A673 (cell line): ENCODE results near the gene GPR39. TPM values are rescaled to one million over a fixed set of nuclear protein-coding genes. Genes with fewer than 3 reads are reported as not detected.
A peak's percentile ranks its signal among the peaks of the same experiment; 100 is the strongest.

ENCODE experiments used
- BruUV-seq: library from RNA; stranded (reverse); fragments of 400-500 nt; replicated peaks from 2 replicates; lab custom pipeline; 2021; lab: Mats Ljungman, UMichigan
- CTCF ChIA-PET: fragments of 300-600 bp; sonication (Branson Sonifier 250); formaldehyde crosslinking; loops from one replicate; lab custom pipeline; 2022; ENCODE audit warnings: antibody characterized with exemption; lab: Charles Lee
- POLR2A ChIA-PET: fragments of 300-600 bp; sonication (Branson Sonifier 250); formaldehyde crosslinking; loops from one replicate; lab custom pipeline; 2022; ENCODE audit warnings: antibody characterized with exemption; ENCODE audit not compliant: low non-redundant PET; lab: Charles Lee
- DNase-seq: peaks from one replicate; pipeline ENCODE4 v3.0.0-alpha.2; 2015; ENCODE audit warnings: low spot score
- H3K27ac ChIP-seq: fragments of 200-600 bp; sonication (generic); 2 replicates; pipeline ENCODE4 v1.5.1; 2016; ENCODE audit warnings: mixed run types, low read depth, mild to moderate bottlenecking, mixed read lengths, antibody characterized with exemption, low read length; ENCODE audit not compliant: poor library complexity, severe bottlenecking
- H3K27me3 ChIP-seq: fragments of 200-600 bp; sonication (generic); replicated peaks from 2 replicates; pipeline ENCODE4 v1.6.1; 2017; ENCODE audit warnings: mixed run types, low read depth, mild to moderate bottlenecking, mixed read lengths, antibody characterized with exemption, low read length; ENCODE audit not compliant: insufficient read depth, poor library complexity
- H3K36me3 ChIP-seq: fragments of 200-600 bp; sonication (generic); 2 replicates; pipeline ENCODE4 v1.6.1; 2016; ENCODE audit warnings: mixed run types, mild to moderate bottlenecking, mixed read lengths, antibody characterized with exemption, low read length; ENCODE audit not compliant: insufficient read depth, poor library complexity, severe bottlenecking
- H3K4me1 ChIP-seq: fragments of 200-600 bp; sonication (generic); 2 replicates; pipeline ENCODE4 v1.6.1; 2017; ENCODE audit warnings: mixed run types, mild to moderate bottlenecking, mixed read lengths, antibody characterized with exemption, low read length; ENCODE audit not compliant: insufficient read depth, poor library complexity, severe bottlenecking
- H3K4me3 ChIP-seq: fragments of 200-600 bp; sonication (generic); 2 replicates; pipeline ENCODE4 v1.5.1; 2016; ENCODE audit warnings: low read depth, mixed run types, mild to moderate bottlenecking, mixed read lengths, low read length; ENCODE audit not compliant: poor library complexity, severe bottlenecking
- H3K9me3 ChIP-seq: fragments of 200-600 bp; sonication (generic); 2 replicates; pipeline ENCODE4 v1.6.1; 2016; ENCODE audit warnings: mixed run types, low read depth, mild to moderate bottlenecking, mixed read lengths, antibody characterized with exemption, low read length; ENCODE audit not compliant: poor library complexity, severe bottlenecking
- CTCF ChIP-seq: fragments of 300-800, 200-600 bp; sonication (generic); conservative IDR thresholded peaks from 2 replicates; pipeline ENCODE4 v1.5.1; 2017; ENCODE audit warnings: low read depth, mild to moderate bottlenecking, antibody characterized with exemption, low read length, moderate library complexity, mixed read lengths
- EZH2 ChIP-seq: fragments of 200-600 bp; sonication (generic); IDR thresholded peaks from 2 replicates; pipeline ENCODE4 v1.6.1; 2017; ENCODE audit warnings: borderline replicate concordance, low read depth, mild to moderate bottlenecking, mixed read lengths, antibody characterized with exemption, low read length; ENCODE audit not compliant: poor library complexity, severe bottlenecking
- intact Hi-C: fragments of 100-400 bp; cut with micrococcal nuclease; formaldehyde crosslinking; loops from one replicate; pipeline ENCODE4 v1.10.0; 2022; ENCODE audit not compliant: unreplicated experiment
- total RNA-seq: library from RNA; stranded (reverse); gene quantifications from 2 replicates; pipeline ENCODE4 v1.2.3, GENCODE V29; 2021

GPR39 gene
- total RNA-seq, 1 experiment from 2014 or later = 3.6 TPM

GRCh38 chr2:132400169-132400900, 16.3 kb upstream of the GPR39 start:
- TF ChIP-seq EZH2 (no peak), CTCF (no peak)
- Histone ChIP-seq H3K4me1 (no peaks in the 10 kb centered on the region), H3K9me3 (no peaks in the 10 kb centered on the region), H3K27me3 (no peaks in the 10 kb centered on the region), H3K36me3 (no peaks in the 10 kb centered on the region), H3K4me3 (no peak overlapping the region), H3K27ac (no peak overlapping the region)
- peak; percentile 43 for DNase-seq
- no TSS peak for BruUV-seq
- ChIA-PET CTCF (interaction anchor here (1.0 kb wide), 1 partner anchor 10 kb away, joined by 3 read pairs; no protein-coding TSS in a partner anchor), POLR2A (no interaction called here)
- intact Hi-C loops = no loop called here

GRCh38 chr2:132400901-132401240, 15.7 kb upstream of the GPR39 start:
- POLR2A ChIA-PET = no interaction called here

GRCh38 chr2:132401326-132401725, 15.3 kb upstream of the GPR39 start:
- intact Hi-C loops = no loop called here
- H3K27ac ChIP-seq = no peak overlapping the region
- POLR2A ChIA-PET = no interaction called here
- H3K27me3 ChIP-seq = no peaks in the 10 kb centered on the region
- CTCF ChIA-PET = interaction anchor here (1.0 kb wide), 1 partner anchor 9 kb away, joined by 3 read pairs; no protein-coding TSS in a partner anchor
- BruUV-seq = no TSS peak
- no peaks in the 10 kb centered on the region for H3K36me3 ChIP-seq
- no peaks in the 10 kb centered on the region for H3K4me1 ChIP-seq
- no peaks in the 10 kb centered on the region for H3K9me3 ChIP-seq
- TF ChIP-seq CTCF = no peak
- TF ChIP-seq EZH2 = no peak
- no peak for DNase-seq
- H3K4me3 ChIP-seq = no peak overlapping the region

More at GRCh38 chr2:132400901-132401240, 15.7 kb upstream of the GPR39 start:
- Histone ChIP-seq H3K9me3 (no peaks in the 10 kb centered on the region), H3K36me3 (no peaks in the 10 kb centered on the region), H3K27ac (no peak overlapping the region), H3K4me1 (no peaks in the 10 kb centered on the region), H3K4me3 (no peak overlapping the region), H3K27me3 (no peaks in the 10 kb centered on the region)
- no TSS peak for BruUV-seq
- CTCF ChIA-PET = interaction anchor here (1.0 kb wide), 1 partner anchor 10 kb away, joined by 3 read pairs; no protein-coding TSS in a partner anchor
- TF ChIP-seq CTCF (no peak), EZH2 (no peak)
- intact Hi-C loops = no loop called here
- DNase-seq = no peak
